Measurements from ENCODE around the gene TBC1D10B.

- no peak for TF ChIP-seq EZH2 (IDR thresholded peaks at IDR 0.05; ENCODE audit: borderline replicate concordance, low read length)
- TF ChIP-seq, protein P1, sequence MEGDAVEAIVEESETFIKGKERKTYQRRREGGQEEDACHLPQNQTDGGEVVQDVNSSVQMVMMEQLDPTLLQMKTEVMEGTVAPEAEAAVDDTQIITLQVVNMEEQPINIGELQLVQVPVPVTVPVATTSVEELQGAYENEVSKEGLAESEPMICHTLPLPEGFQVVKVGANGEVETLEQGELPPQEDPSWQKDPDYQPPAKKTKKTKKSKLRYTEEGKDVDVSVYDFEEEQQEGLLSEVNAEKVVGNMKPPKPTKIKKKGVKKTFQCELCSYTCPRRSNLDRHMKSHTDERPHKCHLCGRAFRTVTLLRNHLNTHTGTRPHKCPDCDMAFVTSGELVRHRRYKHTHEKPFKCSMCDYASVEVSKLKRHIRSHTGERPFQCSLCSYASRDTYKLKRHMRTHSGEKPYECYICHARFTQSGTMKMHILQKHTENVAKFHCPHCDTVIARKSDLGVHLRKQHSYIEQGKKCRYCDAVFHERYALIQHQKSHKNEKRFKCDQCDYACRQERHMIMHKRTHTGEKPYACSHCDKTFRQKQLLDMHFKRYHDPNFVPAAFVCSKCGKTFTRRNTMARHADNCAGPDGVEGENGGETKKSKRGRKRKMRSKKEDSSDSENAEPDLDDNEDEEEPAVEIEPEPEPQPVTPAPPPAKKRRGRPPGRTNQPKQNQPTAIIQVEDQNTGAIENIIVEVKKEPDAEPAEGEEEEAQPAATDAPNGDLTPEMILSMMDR (IDR thresholded peaks at IDR 0.05; ENCODE audit: low read length) = no peak
Measured at GRCh38 chr16:30376461-30376902, 6.2 kb upstream of the TBC1D10B start.

Data from OCI-LY1 (cell line).